ENCODE measurements around the gene IKBKE.

The IKBKE gene

DNA sequence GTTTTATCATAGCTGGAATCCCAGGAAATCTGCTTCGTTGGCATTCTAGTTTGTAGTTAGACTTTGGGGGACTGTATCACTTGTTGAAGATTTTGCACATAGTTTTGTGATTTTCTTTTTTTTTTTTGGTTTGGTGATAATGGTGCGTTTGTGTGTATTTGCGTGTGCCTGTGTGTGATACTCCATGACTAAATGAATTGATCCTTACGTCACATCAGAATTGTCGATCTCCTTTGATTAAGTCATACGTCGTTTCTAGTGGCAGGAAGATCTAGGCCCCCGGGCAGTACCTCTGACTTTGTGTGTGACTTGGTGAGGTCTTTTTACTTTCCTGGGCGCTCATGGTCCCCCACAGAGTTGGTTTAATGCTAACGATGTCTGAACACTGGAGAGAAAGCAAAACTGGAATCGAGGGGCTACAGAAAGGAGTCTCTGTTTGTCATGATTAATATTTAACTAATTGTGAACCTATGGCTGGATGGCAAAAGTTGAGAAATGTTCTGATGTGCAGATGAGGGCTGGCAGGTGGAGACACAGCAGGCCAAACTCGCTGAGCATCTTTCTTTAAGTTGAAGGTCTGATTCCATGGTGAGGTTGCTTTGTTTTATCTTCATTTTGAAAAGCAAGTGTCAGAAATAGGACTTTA is 39.5 kb downstream of the IKBKE start:
- H3F3A ChIP-seq (ENCODE audit: low read depth), result no peaks in the 10 kb centered on the region
- H4K20me1 ChIP-seq (ENCODE audit: insufficient read depth, low read length, poor library complexity, severe bottlenecking), result no peaks in the 10 kb centered on the region
- TF ChIP-seq EZH2phosphoT487 (IDR thresholded peaks at IDR 0.05; ENCODE audit: borderline replicate concordance), result no peak
- TF ChIP-seq, protein P1, sequence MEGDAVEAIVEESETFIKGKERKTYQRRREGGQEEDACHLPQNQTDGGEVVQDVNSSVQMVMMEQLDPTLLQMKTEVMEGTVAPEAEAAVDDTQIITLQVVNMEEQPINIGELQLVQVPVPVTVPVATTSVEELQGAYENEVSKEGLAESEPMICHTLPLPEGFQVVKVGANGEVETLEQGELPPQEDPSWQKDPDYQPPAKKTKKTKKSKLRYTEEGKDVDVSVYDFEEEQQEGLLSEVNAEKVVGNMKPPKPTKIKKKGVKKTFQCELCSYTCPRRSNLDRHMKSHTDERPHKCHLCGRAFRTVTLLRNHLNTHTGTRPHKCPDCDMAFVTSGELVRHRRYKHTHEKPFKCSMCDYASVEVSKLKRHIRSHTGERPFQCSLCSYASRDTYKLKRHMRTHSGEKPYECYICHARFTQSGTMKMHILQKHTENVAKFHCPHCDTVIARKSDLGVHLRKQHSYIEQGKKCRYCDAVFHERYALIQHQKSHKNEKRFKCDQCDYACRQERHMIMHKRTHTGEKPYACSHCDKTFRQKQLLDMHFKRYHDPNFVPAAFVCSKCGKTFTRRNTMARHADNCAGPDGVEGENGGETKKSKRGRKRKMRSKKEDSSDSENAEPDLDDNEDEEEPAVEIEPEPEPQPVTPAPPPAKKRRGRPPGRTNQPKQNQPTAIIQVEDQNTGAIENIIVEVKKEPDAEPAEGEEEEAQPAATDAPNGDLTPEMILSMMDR (conservative IDR thresholded peaks at IDR 0.05; ENCODE audit: low read length), result no peak
- no peak overlapping the region for H2AFZ ChIP-seq (ENCODE audit: low read length)
- no peaks in the 10 kb centered on the region for H3K27me3 ChIP-seq (ENCODE audit: insufficient read depth, low read length, poor library complexity, severe bottlenecking)
- no peaks in the 10 kb centered on the region for H3K79me2 ChIP-seq (ENCODE audit: insufficient read depth, low read length)
- no peak overlapping the region for H3K4me2 ChIP-seq (ENCODE audit: low read depth, low read length, poor library complexity, severe bottlenecking)
- H3K4me1 ChIP-seq (ENCODE audit: insufficient read depth, low read length, poor library complexity, severe bottlenecking), result no peaks in the 10 kb centered on the region
- no peak overlapping the region for H3K9ac ChIP-seq (ENCODE audit: low read depth, low read length, poor library complexity, severe bottlenecking)
- no peaks in the 10 kb centered on the region for H3K9me2 ChIP-seq (replicated peaks; ENCODE audit: low read depth, low read length)
- H3K4me3 ChIP-seq (ENCODE audit: low read length, poor library complexity, severe bottlenecking), result no peak overlapping the region
- no peaks in the 10 kb centered on the region for H3K9me3 ChIP-seq (ENCODE audit: insufficient read depth, low read depth, low read length)
- no peaks in the 10 kb centered on the region for H3K36me3 ChIP-seq (ENCODE audit: insufficient read depth, low read length)

DNA sequence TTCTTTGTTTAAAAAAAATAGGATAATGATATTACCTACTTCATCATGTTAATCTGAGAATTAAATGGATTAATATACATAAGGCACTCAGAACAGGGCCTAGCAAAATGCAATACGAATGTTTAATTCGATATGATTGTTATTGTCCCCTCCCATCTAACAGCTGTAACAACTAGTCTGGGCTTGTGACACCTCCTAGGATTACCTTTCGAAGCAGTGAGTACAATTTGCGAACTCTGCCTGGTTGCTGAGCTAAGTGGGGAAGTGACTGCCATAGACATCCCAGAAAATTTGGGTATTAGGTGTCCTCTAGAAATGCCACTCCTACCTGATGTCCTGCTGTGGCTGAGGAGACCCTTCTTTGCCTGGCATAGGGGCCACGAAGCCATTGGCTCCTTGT is 40.1 kb downstream of the IKBKE start:
- no peaks in the 10 kb centered on the region for H3K27me3 ChIP-seq (ENCODE audit: insufficient read depth, low read length, poor library complexity, severe bottlenecking)
- H3K9ac ChIP-seq (ENCODE audit: low read depth, low read length, poor library complexity, severe bottlenecking), result no peak overlapping the region
- H4K20me1 ChIP-seq (ENCODE audit: insufficient read depth, low read length, poor library complexity, severe bottlenecking), result no peaks in the 10 kb centered on the region
- TF ChIP-seq, protein P1 (conservative IDR thresholded peaks at IDR 0.05; ENCODE audit: low read length), result no peak
- no peak for TF ChIP-seq EZH2phosphoT487 (IDR thresholded peaks at IDR 0.05; ENCODE audit: borderline replicate concordance)
- H3K4me2 ChIP-seq (ENCODE audit: low read depth, low read length, poor library complexity, severe bottlenecking), result no peak overlapping the region
- no peaks in the 10 kb centered on the region for H3K36me3 ChIP-seq (ENCODE audit: insufficient read depth, low read length)
- H3F3A ChIP-seq (ENCODE audit: low read depth), result no peaks in the 10 kb centered on the region
- no peaks in the 10 kb centered on the region for H3K9me3 ChIP-seq (ENCODE audit: insufficient read depth, low read depth, low read length)
- H3K4me1 ChIP-seq (ENCODE audit: insufficient read depth, low read length, poor library complexity, severe bottlenecking), result no peaks in the 10 kb centered on the region
- H3K79me2 ChIP-seq (ENCODE audit: insufficient read depth, low read length), result no peaks in the 10 kb centered on the region
- H3K4me3 ChIP-seq (ENCODE audit: low read length, poor library complexity, severe bottlenecking), result no peak overlapping the region
- H2AFZ ChIP-seq (ENCODE audit: low read length), result no peak overlapping the region
- no peaks in the 10 kb centered on the region for H3K9me2 ChIP-seq (replicated peaks; ENCODE audit: low read depth, low read length)

DNA sequence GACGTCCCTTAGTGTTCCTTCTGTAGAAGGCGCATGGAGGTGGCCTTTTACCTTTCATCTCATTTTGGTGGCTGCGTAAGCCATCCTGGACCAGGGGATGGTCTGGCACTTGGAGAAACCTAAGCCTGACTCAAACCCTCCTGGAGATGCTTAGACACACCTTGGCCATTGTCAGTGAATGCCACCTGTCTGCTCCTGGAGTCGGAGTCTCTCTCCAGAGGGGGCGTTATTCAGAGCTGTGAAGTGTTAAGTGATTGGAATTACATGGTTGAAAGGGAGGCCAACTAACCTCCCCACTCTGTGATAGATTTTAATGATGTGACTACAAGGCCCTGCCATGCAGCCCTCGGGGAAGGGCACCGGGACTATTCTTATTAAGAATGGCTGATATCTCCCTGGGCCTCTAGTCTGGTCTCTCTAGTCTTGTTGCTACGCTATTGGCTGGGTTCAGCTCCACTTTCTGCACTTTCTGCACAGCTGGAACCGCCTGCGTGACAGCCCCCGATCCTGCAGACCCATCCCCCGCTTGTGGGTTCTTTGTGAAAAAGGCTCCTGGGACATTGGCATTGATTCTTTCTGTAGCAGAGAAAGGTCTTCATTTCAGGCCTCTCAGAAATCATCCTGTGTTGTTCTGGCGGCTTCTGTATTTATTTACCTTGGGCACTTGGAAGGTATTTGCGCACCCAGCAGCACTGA is 41.2 kb downstream of the IKBKE start:
- Histone ChIP-seq H4K20me1 (ENCODE audit: insufficient read depth, low read length, poor library complexity, severe bottlenecking) (no peaks in the 10 kb centered on the region), H3K9me3 (ENCODE audit: insufficient read depth, low read depth, low read length) (no peaks in the 10 kb centered on the region), H3K27me3 (ENCODE audit: insufficient read depth, low read length, poor library complexity, severe bottlenecking) (no peaks in the 10 kb centered on the region), H3K36me3 (ENCODE audit: insufficient read depth, low read length) (no peaks in the 10 kb centered on the region), H2AFZ (ENCODE audit: low read length) (no peak overlapping the region), H3K9me2 (replicated peaks; ENCODE audit: low read depth, low read length) (no peaks in the 10 kb centered on the region), H3K4me3 (ENCODE audit: low read length, poor library complexity, severe bottlenecking) (no peak overlapping the region), H3K4me1 (ENCODE audit: insufficient read depth, low read length, poor library complexity, severe bottlenecking) (no peaks in the 10 kb centered on the region), H3K4me2 (ENCODE audit: low read depth, low read length, poor library complexity, severe bottlenecking) (no peak overlapping the region), H3K79me2 (ENCODE audit: insufficient read depth, low read length) (no peaks in the 10 kb centered on the region), H3K9ac (ENCODE audit: low read depth, low read length, poor library complexity, severe bottlenecking) (no peak overlapping the region), H3F3A (ENCODE audit: low read depth) (no peaks in the 10 kb centered on the region)
- no peak for TF ChIP-seq EZH2phosphoT487 (IDR thresholded peaks at IDR 0.05; ENCODE audit: borderline replicate concordance)
- TF ChIP-seq, protein P1 (conservative IDR thresholded peaks at IDR 0.05; ENCODE audit: low read length), result no peak
